Kidney tubule cell (primary cell): ENCODE results near the gene CELA2B.
"Not testable (repeated sequence)": the region's sequence is repeated elsewhere in the genome, so short reads cannot be mapped to it uniquely, and the experiment has no call there.

ENCODE experiments used
- DNase-seq: peaks from one replicate; pipeline ENCODE4 v3.0.0-alpha.2; 2018; ENCODE audit warnings: low spot score

CELA2B gene

GRCh38 chr1:15469361-15469760 lies 6.5 kb upstream of the CELA2B start:
- no peak for DNase-seq

GRCh38 chr1:15469821-15470448 lies 6.0 kb upstream of the CELA2B start:
- DNase-seq: not testable (repeated sequence)

- DNase-seq: not testable (repeated sequence)
Measured at GRCh38 chr1:15471067-15471466, 4.8 kb upstream of the CELA2B start.

- DNase-seq: not testable (repeated sequence)
Measured at GRCh38 chr1:15471723-15472122, 4.2 kb upstream of the CELA2B start.

- DNase-seq: no peak
Measured at GRCh38 chr1:15472587-15472986, 3.3 kb upstream of the CELA2B start.

GRCh38 chr1:15476927-15477326 lies 1.0 kb downstream of the CELA2B start:
- no peak for DNase-seq

- DNase-seq: no peak
Measured at GRCh38 chr1:15477646-15478212, 1.8 kb downstream of the CELA2B start.

GRCh38 chr1:15479654-15480347 lies 3.9 kb downstream of the CELA2B start:
- DNase-seq: no peak

GRCh38 chr1:15482455-15482854 lies 6.6 kb downstream of the CELA2B start:
- not testable (repeated sequence) for DNase-seq

GRCh38 chr1:15482983-15483543 lies 7.2 kb downstream of the CELA2B start:
- not testable (repeated sequence) for DNase-seq

GRCh38 chr1:15483971-15484370 lies 8.1 kb downstream of the CELA2B start:
- DNase-seq: no peak

- DNase-seq: not testable (repeated sequence)
Measured at GRCh38 chr1:15484443-15484842, 8.5 kb downstream of the CELA2B start.

GRCh38 chr1:15485636-15486035 lies 9.7 kb downstream of the CELA2B start:
- DNase-seq: no peak

GRCh38 chr1:15486844-15487610 lies 11.1 kb downstream of the CELA2B start:
- DNase-seq: not testable (repeated sequence)

- no peak for DNase-seq
Measured at GRCh38 chr1:15488371-15488770, 12.5 kb downstream of the CELA2B start.

GRCh38 chr1:15489052-15489736 lies 13.3 kb downstream of the CELA2B start:
- no peak for DNase-seq

GRCh38 chr1:15491010-15491409 lies 15.1 kb downstream of the CELA2B start:
- DNase-seq: peak; percentile 60

GRCh38 chr1:15492596-15492995 lies 16.7 kb downstream of the CELA2B start:
- DNase-seq: no peak

GRCh38 chr1:15493869-15494390 lies 18.0 kb downstream of the CELA2B start:
- DNase-seq: no peak

- no peak for DNase-seq
Measured at GRCh38 chr1:15500184-15501178, 24.6 kb downstream of the CELA2B start.
